Mesodermal cell (in vitro differentiated cells): ENCODE results near the gene TEX53.

ENCODE experiments used
- H3K27ac ChIP-seq: 2 replicates; pipeline ENCODE4 v1.7.0; 2013; ENCODE audit warnings: mild to moderate bottlenecking, low read depth, low read length, moderate library complexity; ENCODE audit not compliant: severe bottlenecking
- H3K36me3 ChIP-seq: 2 replicates; pipeline ENCODE4 v1.7.1; 2013; ENCODE audit warnings: mild to moderate bottlenecking, low read length, moderate library complexity; ENCODE audit not compliant: control insufficient read depth, insufficient read depth
- H3K4me1 ChIP-seq: one replicate; pipeline ENCODE4 v1.7.1; 2013; ENCODE audit warnings: mild to moderate bottlenecking, low read length; ENCODE audit not compliant: insufficient read depth, control insufficient read depth, poor library complexity, severe bottlenecking
- H3K4me3 ChIP-seq: 2 replicates; pipeline ENCODE4 v1.7.0; 2013; ENCODE audit warnings: low read length, control low read depth, mild to moderate bottlenecking; ENCODE audit not compliant: insufficient read depth, poor library complexity, severe bottlenecking; ENCODE audit errors: extremely low read depth
- H3K9me3 ChIP-seq: 2 replicates; pipeline ENCODE4 v1.7.1; 2013; ENCODE audit warnings: mild to moderate bottlenecking, low read length, moderate library complexity; ENCODE audit not compliant: control insufficient read depth

Gene TEX53

GRCh38 chr9:114606597-114607207 lies 50.9 kb downstream of the TEX53 start:
- H3K9me3 ChIP-seq, result peaks cover 2% of the 10 kb centered on the region
- no peak overlapping the region for H3K27ac ChIP-seq
- peaks cover 7% of the 10 kb centered on the region for H3K36me3 ChIP-seq
- peaks cover 9% of the 10 kb centered on the region for H3K4me1 ChIP-seq
- H3K4me3 ChIP-seq, result no peak overlapping the region
